ENCODE data around the gene SEMA6A. TPM values are rescaled to one million over a fixed set of nuclear protein-coding genes. Genes with fewer than 3 reads are reported as not detected.

Gene SEMA6A
- total and polyA plus RNA-seq, 4 donors, result 3.4 to 31.6 (median 12.0) TPM

DNA sequence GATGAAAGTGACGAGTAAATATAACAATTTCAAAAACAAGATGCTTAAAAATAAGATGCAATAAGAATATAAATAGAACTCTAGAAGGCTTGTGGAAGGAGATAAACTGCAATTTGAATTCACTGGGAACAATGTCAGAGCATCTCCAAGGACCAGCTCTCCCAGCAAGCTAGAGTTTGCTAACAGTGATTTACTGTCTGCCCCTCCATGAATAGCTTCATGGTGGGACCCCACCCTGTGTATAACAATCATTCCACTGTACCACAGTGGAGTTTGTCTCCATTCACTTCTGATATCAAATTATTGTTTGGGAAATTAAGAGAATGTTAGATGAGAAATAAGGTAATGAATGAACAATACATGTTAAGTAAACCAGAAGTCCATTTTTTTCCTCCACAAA, 7.3 kb upstream of the SEMA6A start:
- TF ChIP-seq, protein P1, sequence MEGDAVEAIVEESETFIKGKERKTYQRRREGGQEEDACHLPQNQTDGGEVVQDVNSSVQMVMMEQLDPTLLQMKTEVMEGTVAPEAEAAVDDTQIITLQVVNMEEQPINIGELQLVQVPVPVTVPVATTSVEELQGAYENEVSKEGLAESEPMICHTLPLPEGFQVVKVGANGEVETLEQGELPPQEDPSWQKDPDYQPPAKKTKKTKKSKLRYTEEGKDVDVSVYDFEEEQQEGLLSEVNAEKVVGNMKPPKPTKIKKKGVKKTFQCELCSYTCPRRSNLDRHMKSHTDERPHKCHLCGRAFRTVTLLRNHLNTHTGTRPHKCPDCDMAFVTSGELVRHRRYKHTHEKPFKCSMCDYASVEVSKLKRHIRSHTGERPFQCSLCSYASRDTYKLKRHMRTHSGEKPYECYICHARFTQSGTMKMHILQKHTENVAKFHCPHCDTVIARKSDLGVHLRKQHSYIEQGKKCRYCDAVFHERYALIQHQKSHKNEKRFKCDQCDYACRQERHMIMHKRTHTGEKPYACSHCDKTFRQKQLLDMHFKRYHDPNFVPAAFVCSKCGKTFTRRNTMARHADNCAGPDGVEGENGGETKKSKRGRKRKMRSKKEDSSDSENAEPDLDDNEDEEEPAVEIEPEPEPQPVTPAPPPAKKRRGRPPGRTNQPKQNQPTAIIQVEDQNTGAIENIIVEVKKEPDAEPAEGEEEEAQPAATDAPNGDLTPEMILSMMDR (IDR thresholded peaks at IDR 0.05; ENCODE audit: control extremely low read depth, extremely low read depth), result no peak
- WGBS, 2 donors, result 37 to 86% methylated on average over 1 of the region's 1 CpG
- Histone ChIP-seq H3K27me3 (ENCODE audit: control insufficient read depth in 3 of 3, insufficient read depth in 3 of 3, low read length in 2 of 3) (no peaks in the 10 kb centered on the region), H3K36me3 (ENCODE audit: control insufficient read depth in 4 of 4, insufficient read depth in 4 of 4, low read length in 4 of 4) (no peaks in the 10 kb centered on the region), H3K4me1 (ENCODE audit: control insufficient read depth in 5 of 5, insufficient read depth in 5 of 5, low read length in 5 of 5) (peaks cover 0 to 35% (median 0%) of the 10 kb centered on the region in 5 donors), H3K9me3 (ENCODE audit: control insufficient read depth in 4 of 4, insufficient read depth in 3 of 4, low read length in 3 of 4) (no peaks in the 10 kb centered on the region), H3K9ac (ENCODE audit: insufficient read depth in 1 of 2, low read length in 2 of 2) (no peak overlapping the region), H3K27ac (ENCODE audit: low read depth in 1 of 2, low read length in 1 of 2) (no peak overlapping the region), H3K4me3 (no peak overlapping the region)
- no peak for ATAC-seq (ENCODE audit: insufficient read depth, low FRiP score)
- DNase-seq, result no peak

DNA sequence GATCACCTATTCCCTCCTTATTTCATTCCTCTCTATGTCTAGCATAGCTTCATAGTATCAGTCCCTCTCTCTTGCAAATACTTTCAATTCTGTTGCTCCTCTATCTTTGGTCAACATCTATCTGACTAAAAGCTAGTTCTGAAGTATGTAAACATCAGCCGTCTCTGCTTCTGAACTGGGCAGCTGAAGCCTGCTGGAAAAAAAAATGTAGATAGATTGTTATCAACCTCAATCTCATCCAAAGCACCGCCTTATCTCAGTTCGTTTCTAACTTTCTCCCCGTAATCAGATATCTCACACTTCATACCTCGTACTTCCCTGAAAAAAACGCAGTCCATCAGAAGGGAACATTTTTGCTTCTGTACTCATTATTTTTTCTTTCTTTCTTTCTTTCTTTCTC, 4.5 kb upstream of the SEMA6A start:
- Histone ChIP-seq H3K27me3 (ENCODE audit: control insufficient read depth in 3 of 3, insufficient read depth in 3 of 3, low read length in 2 of 3) (no peaks in the 10 kb centered on the region), H3K36me3 (ENCODE audit: control insufficient read depth in 4 of 4, insufficient read depth in 4 of 4, low read length in 4 of 4) (no peaks in the 10 kb centered on the region), H3K4me1 (ENCODE audit: control insufficient read depth in 5 of 5, insufficient read depth in 5 of 5, low read length in 5 of 5) (peaks cover 0 to 48% (median 5%) of the 10 kb centered on the region in 5 donors), H3K4me3 (no peak overlapping the region), H3K9ac (ENCODE audit: insufficient read depth in 1 of 2, low read length in 2 of 2) (no peak overlapping the region), H3K27ac (ENCODE audit: low read depth in 1 of 2, low read length in 1 of 2) (no peak overlapping the region), H3K9me3 (ENCODE audit: control insufficient read depth in 4 of 4, insufficient read depth in 3 of 4, low read length in 3 of 4) (no peaks in the 10 kb centered on the region)
- TF ChIP-seq, protein P1 (IDR thresholded peaks at IDR 0.05; ENCODE audit: control extremely low read depth, extremely low read depth), result no peak
- DNase-seq (no peak), ATAC-seq (ENCODE audit: insufficient read depth, low FRiP score) (no peak)
- WGBS, 2 donors, result 37 to 60% methylated on average over 6 of the region's 6 CpGs

DNA sequence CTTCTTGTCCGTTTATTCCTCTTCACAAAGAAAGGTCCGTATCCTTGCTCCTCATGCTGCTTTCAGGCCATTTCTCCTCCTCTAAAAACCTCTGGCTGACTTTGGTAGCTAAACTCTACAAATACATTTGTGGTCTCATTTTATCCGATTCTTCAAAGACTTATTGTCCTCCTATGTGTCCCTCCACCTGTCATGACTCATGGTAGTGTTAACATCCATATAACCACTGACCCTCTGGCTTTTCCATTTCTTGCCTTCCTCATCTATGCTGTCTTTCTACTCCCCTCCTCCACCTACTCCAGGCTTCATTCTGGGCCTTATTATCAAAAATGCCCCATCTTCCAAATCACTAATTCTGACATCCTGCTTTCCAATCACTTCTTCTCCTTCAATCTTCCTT, 4.1 kb upstream of the SEMA6A start:
- no peak overlapping the region for H3K9ac ChIP-seq (ENCODE audit: insufficient read depth in 1 of 2, low read length in 2 of 2)
- ATAC-seq (ENCODE audit: insufficient read depth, low FRiP score) (no peak), DNase-seq (no peak)
- no peak overlapping the region for H3K4me3 ChIP-seq
- no peaks in the 10 kb centered on the region for H3K9me3 ChIP-seq (ENCODE audit: control insufficient read depth in 4 of 4, insufficient read depth in 3 of 4, low read length in 3 of 4)
- whole genome bisulfite sequencing, 2 donors, result 92 to 95% methylated on average over 3 of the region's 3 CpGs
- H3K27me3 ChIP-seq (ENCODE audit: control insufficient read depth in 3 of 3, insufficient read depth in 3 of 3, low read length in 2 of 3), result no peaks in the 10 kb centered on the region
- TF ChIP-seq, protein P1 (IDR thresholded peaks at IDR 0.05; ENCODE audit: control extremely low read depth, extremely low read depth), result no peak
- H3K4me1 ChIP-seq (ENCODE audit: control insufficient read depth in 5 of 5, insufficient read depth in 5 of 5, low read length in 5 of 5), result peaks cover 0 to 44% (median 10%) of the 10 kb centered on the region in 5 donors
- H3K36me3 ChIP-seq (ENCODE audit: control insufficient read depth in 4 of 4, insufficient read depth in 4 of 4, low read length in 4 of 4), result no peaks in the 10 kb centered on the region
- H3K27ac ChIP-seq (ENCODE audit: low read depth in 1 of 2, low read length in 1 of 2), result no peak overlapping the region
